ENCODE measurements around the gene SORCS2.

GRCh38 chr4:7357323-7357722 is 165.0 kb downstream of the SORCS2 start:
- TF ChIP-seq POLR2A (IDR thresholded peaks at IDR 0.05) (no peak), CTCF (IDR thresholded peaks at IDR 0.05) (no peak)

Data from right lobe of liver (tissue), 4 donors.